ENCODE measurements around the gene CMTR2.
"Not testable (repeated sequence)": the region's sequence is repeated elsewhere in the genome, so short reads cannot be mapped to it uniquely, and the experiment has no call there.

Gene CMTR2

DNA sequence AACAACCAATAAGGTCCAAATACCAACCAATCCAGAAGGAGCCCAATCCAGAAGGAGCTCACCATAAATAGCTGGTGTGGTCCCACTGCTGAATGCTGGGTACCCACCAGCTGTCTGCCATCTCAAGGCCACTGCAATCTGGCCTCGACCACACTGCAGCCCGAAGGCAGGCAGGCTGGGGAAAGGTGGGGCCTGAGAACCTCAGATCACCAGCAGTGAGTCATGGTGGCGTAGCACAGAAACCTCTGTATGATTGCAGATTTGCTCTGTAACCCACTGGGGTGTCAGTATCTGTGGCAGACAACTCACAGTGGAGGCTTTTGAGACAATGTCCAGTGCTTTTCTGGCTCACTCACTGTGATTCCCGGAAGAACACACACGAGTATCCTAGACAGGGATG, 14.7 kb upstream of the CMTR2 start:
- Histone ChIP-seq H3K36me3 (ENCODE audit: control insufficient read depth, insufficient read depth, low read length) (no peaks in the 10 kb centered on the region), H2AFZ (no peak overlapping the region), H3K27me3 (ENCODE audit: control insufficient read depth, insufficient read depth, low read length) (no peaks in the 10 kb centered on the region), H3K4me1 (no peaks in the 10 kb centered on the region), H3K79me2 (no peaks in the 10 kb centered on the region), H3K9ac (no peak overlapping the region), H3K27ac (no peak overlapping the region), H3K4me3 (ENCODE audit: low read depth, low read length) (no peak overlapping the region), H3K4me2 (ENCODE audit: low read length) (no peak overlapping the region), H3K9me3 (ENCODE audit: control insufficient read depth, low read length) (no peaks in the 10 kb centered on the region)
- TF ChIP-seq, protein P1, sequence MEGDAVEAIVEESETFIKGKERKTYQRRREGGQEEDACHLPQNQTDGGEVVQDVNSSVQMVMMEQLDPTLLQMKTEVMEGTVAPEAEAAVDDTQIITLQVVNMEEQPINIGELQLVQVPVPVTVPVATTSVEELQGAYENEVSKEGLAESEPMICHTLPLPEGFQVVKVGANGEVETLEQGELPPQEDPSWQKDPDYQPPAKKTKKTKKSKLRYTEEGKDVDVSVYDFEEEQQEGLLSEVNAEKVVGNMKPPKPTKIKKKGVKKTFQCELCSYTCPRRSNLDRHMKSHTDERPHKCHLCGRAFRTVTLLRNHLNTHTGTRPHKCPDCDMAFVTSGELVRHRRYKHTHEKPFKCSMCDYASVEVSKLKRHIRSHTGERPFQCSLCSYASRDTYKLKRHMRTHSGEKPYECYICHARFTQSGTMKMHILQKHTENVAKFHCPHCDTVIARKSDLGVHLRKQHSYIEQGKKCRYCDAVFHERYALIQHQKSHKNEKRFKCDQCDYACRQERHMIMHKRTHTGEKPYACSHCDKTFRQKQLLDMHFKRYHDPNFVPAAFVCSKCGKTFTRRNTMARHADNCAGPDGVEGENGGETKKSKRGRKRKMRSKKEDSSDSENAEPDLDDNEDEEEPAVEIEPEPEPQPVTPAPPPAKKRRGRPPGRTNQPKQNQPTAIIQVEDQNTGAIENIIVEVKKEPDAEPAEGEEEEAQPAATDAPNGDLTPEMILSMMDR (IDR thresholded peaks at IDR 0.05), result no peak

DNA sequence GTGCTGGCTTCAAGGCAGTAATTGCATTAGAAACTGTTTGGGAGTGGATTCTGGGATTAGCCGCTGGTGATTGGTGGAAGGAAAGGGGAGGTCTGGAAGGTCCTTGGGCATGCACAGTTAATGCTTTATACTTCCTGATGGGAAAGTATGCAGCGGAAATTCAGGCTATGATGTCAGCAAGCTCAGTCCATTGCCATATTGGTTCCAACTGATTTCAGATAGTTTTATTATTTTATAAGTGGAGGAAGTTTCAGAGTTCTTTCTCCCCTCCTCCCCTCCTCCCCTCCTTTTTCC, 8.1 kb upstream of the CMTR2 start:
- no peak overlapping the region for H3K9ac ChIP-seq
- no peaks in the 10 kb centered on the region for H3K9me3 ChIP-seq (ENCODE audit: control insufficient read depth, low read length)
- H3K27ac ChIP-seq, result no peak overlapping the region
- no peaks in the 10 kb centered on the region for H3K4me1 ChIP-seq
- TF ChIP-seq, protein P1 (IDR thresholded peaks at IDR 0.05), result no peak
- H2AFZ ChIP-seq, result no peak overlapping the region
- H3K36me3 ChIP-seq (ENCODE audit: control insufficient read depth, insufficient read depth, low read length), result no peaks in the 10 kb centered on the region
- H3K27me3 ChIP-seq (ENCODE audit: control insufficient read depth, insufficient read depth, low read length), result no peaks in the 10 kb centered on the region
- no peak overlapping the region for H3K4me3 ChIP-seq (ENCODE audit: low read depth, low read length)
- no peaks in the 10 kb centered on the region for H3K79me2 ChIP-seq
- no peak overlapping the region for H3K4me2 ChIP-seq (ENCODE audit: low read length)

DNA sequence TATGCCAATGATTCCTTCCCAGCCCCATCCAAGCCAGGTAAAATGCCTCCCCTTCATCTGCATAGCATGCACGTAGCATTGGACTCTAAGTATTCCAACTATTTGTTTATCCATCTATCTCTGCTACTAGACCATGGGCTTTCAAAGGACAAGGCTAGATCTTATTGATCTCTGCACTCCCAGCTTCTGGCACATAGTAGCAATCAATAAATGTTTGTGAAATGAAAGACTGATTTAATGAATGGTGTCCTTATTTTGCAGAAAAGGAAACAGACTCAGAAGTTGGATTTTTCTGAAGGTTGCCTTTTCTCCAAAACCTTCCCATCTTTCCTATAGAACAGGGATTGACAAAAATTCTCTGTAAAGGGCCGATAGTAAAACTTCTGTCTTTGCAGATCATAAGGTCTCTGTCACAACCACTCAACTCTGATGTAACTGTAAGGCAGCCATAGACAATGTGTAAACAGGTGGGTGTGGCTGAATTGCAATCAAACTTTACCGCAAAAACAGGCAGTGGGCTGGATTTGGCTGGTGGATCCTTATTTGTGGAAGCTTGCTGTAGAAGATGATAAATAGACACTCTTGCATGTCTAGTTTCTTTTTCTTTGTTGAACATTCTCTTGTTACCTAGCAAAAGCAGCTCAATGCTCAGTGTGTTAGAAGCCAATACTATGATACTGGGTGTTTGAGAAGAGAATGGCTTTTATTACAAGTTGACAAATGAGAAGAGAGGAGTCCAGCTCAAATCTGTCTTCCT, 7.6 kb upstream of the CMTR2 start:
- Histone ChIP-seq H3K9me3 (ENCODE audit: control insufficient read depth, low read length) (no peaks in the 10 kb centered on the region), H3K4me3 (ENCODE audit: low read depth, low read length) (no peak overlapping the region), H3K79me2 (no peaks in the 10 kb centered on the region), H3K4me1 (no peaks in the 10 kb centered on the region), H3K4me2 (ENCODE audit: low read length) (no peak overlapping the region), H3K27ac (no peak overlapping the region), H3K36me3 (ENCODE audit: control insufficient read depth, insufficient read depth, low read length) (no peaks in the 10 kb centered on the region), H2AFZ (no peak overlapping the region), H3K9ac (no peak overlapping the region), H3K27me3 (ENCODE audit: control insufficient read depth, insufficient read depth, low read length) (no peaks in the 10 kb centered on the region)
- TF ChIP-seq, protein P1 (IDR thresholded peaks at IDR 0.05), result no peak

DNA sequence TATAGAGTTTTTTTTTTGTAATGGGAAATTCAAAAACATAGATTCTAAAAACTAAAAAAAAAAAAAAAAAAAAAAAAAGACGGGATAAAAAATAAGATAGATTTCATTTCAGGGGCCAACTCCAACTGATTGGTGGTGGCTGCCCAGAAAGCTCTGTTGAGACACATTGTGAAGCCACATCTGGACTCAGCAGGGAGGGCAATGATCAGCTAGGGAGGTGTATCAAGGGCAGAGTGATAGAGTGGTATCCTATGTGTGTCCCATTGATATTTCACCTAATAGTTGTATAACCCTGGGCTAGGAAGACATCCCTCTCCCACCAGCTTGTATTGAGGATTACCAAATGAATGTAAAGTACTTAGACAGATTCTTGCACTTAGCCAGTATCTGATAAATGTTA, 6.7 kb upstream of the CMTR2 start:
- H3K9me3 ChIP-seq (ENCODE audit: control insufficient read depth, low read length), result no peaks in the 10 kb centered on the region
- H3K4me3 ChIP-seq (ENCODE audit: low read depth, low read length), result no peak overlapping the region
- H2AFZ ChIP-seq, result no peak overlapping the region
- no peaks in the 10 kb centered on the region for H3K4me1 ChIP-seq
- H3K9ac ChIP-seq, result no peak overlapping the region
- H3K79me2 ChIP-seq, result no peaks in the 10 kb centered on the region
- no peaks in the 10 kb centered on the region for H3K27me3 ChIP-seq (ENCODE audit: control insufficient read depth, insufficient read depth, low read length)
- TF ChIP-seq, protein P1 (IDR thresholded peaks at IDR 0.05), result no peak
- H3K27ac ChIP-seq, result no peak overlapping the region
- no peaks in the 10 kb centered on the region for H3K36me3 ChIP-seq (ENCODE audit: control insufficient read depth, insufficient read depth, low read length)
- H3K4me2 ChIP-seq (ENCODE audit: low read length), result no peak overlapping the region

DNA sequence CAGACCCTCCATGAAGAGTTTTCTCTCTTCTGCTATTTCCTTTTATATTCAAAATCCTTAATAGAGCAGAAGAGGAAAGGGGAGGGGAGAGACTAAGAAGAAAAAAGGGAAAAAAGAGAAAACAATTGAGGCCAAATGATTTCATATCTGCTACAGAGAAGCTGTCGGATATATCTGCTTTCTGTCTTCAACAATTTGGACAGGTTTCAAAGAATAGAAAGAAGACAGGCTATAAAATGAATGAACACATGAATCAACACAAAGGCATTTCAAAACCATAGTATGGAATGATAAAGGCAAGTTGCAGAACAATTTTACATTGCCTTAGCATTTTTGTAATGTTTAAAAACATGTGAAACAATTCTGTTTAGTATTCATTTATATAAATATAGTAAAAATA, 4.7 kb upstream of the CMTR2 start:
- Histone ChIP-seq H3K4me1 (no peaks in the 10 kb centered on the region), H3K9me3 (ENCODE audit: control insufficient read depth, low read length) (no peaks in the 10 kb centered on the region), H3K27ac (no peak overlapping the region), H3K9ac (no peak overlapping the region), H3K79me2 (no peaks in the 10 kb centered on the region), H3K4me3 (ENCODE audit: low read depth, low read length) (no peak overlapping the region), H2AFZ (no peak overlapping the region), H3K4me2 (ENCODE audit: low read length) (no peak overlapping the region), H3K27me3 (ENCODE audit: control insufficient read depth, insufficient read depth, low read length) (no peaks in the 10 kb centered on the region), H3K36me3 (ENCODE audit: control insufficient read depth, insufficient read depth, low read length) (no peaks in the 10 kb centered on the region)
- TF ChIP-seq, protein P1 (IDR thresholded peaks at IDR 0.05), result no peak

DNA sequence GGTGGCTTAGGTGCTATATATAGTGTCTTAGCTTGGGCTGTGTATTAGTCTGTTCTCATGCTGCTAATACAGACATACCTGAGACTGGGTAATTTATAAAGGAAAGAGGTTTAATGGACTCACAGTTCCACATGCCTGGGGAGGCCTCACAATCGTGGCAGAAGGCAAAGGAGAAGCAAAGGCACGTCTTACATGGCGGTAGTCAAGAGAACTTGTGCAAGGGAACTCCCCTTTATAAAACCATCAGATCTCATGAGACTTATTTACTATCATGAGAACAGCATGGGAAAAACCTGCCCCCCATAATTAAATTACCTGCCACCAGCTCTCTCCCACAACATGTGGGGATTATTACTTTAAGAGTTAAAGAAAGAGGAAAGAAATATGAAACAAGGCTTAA, 2.9 kb upstream of the CMTR2 start:
- not testable (repeated sequence) for H3K79me2 ChIP-seq; H3K27me3 ChIP-seq (ENCODE audit: control insufficient read depth, insufficient read depth, low read length); H3K9ac ChIP-seq; H3K4me1 ChIP-seq; H3K9me3 ChIP-seq (ENCODE audit: control insufficient read depth, low read length); H3K36me3 ChIP-seq (ENCODE audit: control insufficient read depth, insufficient read depth, low read length); H3K4me3 ChIP-seq (ENCODE audit: low read depth, low read length); H2AFZ ChIP-seq; H3K4me2 ChIP-seq (ENCODE audit: low read length); H3K27ac ChIP-seq
